Activated CD4-positive, CD25-positive, alpha-beta regulatory T cell treated with anti-CD3 and anti-CD28 coated beads, Interleukin-2, amount 50 U/mL, for 24 hours (primary cell): ENCODE results near the gene COL23A1.

Experiments used
- ATAC-seq, 2 donors: fragments of 150-1000 bp; cut with Tn5 transposase; one replicate each; pipeline ENCODE4 v1.10.0; 2021; ENCODE audit warnings: mild to moderate bottlenecking in 1 of 2, moderate library complexity in 1 of 2

The COL23A1 gene

DNA sequence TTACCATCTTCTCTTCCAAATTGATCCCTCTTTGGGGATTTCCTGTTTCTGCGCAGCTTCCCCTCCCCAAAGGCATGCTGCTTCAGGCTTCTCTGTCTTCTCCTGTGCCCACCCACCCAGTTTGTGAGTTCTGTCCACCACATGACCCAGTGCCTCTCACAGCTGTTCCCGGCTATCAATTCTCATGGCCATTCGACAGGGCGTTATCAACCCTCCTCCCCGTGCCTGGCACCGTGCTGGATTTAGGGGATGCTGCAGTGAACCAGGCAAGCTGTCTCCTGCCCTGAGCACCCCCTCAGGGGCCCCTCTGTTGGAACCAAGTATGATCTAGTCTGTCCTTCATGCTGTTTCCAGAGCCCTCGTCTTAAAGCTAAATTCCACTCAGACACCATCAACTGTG, 38.7 kb downstream of the COL23A1 start:
- ATAC-seq, result no peak

GRCh38 chr5:178551059-178551458, 39.1 kb downstream of the COL23A1 start:
- ATAC-seq, result no peak

- no peak for ATAC-seq
Measured at GRCh38 chr5:178548746-178549145, 41.4 kb downstream of the COL23A1 start.

DNA sequence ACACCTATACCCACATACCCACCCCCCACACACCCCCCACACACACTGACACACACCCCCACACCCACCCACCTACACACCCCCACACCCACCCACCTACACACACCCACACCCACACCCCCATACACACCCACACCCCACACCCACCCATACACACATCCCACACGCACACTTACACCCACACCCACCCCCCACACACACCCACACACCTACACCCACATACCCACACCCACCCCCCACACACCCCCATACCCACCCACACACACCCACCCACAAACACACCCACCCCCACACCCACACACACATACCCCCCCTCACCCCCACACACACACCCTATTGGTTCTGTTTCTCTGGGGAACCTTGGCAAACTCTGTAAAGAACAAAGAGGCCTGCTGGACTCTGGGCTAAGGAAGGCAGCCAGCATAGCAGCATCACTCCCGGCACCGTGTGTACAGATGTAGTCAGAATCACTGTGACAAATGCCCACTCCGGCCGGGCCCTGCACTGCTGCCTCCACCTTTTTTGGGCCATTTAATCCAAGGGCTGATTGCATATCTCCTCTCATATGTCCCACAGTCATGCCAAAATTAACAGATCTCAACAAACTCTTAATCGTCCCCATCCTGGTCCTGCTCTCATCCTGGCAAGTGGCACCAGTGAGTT, 42.3 kb downstream of the COL23A1 start:
- ATAC-seq, result no peak

DNA sequence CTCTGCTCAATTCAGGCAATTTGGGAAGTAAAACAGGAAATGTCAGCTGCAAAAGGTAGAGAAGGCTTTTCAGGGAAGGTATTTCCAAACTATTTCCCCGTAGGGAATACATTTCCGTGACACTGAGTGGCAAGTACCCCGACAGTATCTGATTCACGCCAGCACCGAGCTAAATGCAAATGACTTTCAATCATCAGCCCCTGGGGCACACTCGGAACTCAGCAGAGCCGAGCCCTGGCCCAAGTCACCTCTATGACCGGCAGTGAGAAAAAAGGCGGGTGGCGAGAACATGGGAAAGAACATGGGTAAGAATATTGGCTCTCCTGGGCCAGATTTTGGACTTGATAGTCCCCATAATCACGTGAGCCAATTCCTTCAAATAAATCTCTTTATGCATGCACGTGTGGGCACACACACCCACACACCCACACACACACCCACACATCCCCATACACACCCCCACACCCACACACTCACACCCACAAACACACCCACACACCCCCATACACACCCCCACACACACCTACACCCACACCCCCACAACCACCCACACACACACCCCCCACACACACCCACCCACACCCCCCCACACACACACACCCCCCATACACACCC, 43.0 kb downstream of the COL23A1 start:
- no peak for ATAC-seq

GRCh38 chr5:178546675-178547033, 43.5 kb downstream of the COL23A1 start:
- ATAC-seq, result no peak

DNA sequence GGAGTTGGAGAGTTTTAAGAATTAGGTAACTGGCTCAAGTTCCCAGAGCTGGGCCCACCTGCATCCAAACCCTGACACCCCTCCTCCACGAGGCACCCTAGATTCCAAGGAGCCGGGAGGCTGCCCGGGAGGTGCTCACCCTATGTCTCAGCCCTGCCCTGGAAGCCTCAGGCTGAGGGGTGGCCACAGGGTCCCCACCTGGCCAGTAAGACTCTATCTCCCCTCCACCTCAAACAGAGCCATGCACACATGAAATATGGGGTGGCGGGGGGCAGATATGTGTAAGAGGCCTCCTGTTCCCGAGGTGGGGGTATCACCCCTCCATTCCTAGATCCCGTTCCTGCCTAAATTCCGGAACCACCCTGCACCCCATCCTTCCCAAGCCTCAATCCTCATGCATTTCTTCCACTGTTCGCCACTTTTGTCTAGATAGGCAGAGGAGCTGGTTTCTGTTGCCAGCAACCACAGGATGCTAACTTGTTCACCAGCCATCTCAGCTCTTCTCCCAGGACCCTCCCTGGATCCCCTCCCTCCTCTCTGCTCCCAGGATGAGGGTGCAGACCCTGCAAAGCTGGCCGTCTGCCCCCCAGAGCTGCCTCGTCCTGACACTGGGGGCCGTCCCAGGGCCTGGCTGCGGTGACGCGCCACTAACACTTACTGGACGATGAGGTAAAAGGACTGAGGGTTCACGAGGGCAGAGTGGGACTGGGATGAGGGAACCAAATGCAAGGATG, 44.1 kb downstream of the COL23A1 start:
- ATAC-seq, result no peak

GRCh38 chr5:178545176-178545575, 45.0 kb downstream of the COL23A1 start:
- no peak for ATAC-seq

DNA sequence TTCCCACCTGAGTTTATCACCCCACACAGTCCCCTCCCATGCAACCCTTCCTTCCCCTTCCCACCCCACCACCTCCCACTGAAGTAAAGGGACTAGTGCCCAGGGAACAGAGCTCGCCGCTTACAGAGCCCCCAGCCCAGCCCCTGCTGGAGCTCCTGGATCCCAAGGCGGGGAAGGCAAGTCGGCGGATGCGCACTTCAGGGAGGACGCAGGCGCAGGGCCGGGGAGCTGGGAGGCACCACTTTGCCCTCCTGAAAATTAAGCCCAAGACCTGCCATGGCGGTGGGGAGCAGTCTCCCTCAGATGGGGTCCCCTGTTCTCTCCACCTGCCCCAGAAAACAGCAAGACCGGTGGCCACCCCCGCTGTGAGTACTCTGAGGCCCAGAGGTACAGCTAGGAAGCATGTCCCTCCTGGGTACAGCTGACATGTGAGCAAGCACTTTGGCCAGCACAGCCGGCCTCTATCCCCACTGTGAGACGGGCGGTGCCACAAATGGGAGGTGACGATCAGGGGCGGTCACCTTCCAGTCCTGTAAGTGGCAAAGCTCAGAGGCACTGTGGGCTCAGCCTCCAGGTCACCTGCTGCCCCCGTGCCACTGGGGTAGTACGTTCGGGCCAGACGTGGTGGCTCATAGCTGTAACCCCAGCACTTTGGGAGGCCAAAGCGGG, 45.9 kb downstream of the COL23A1 start:
- ATAC-seq, result no peak

DNA sequence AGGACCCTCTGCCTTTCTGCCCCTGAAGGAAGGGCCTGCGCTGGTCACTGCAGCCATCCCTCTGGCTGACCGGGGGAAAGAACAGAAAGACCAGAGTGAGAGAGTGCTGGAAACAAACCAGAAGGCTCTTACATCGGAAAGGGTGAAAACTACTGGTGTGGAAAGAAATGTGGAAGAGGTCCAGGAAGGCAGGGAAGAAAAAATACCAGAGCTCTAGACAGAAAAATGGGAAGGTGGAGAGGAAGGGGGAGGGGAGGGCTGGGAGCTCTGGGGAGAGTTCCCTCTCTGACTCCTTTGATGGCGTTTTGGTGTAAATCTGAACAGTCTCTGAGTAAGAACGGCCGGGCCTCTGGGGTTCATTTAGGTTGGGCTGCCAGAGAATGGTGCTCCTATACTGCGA, 47.7 kb downstream of the COL23A1 start:
- no peak for ATAC-seq

- no peak for ATAC-seq
Measured at GRCh38 chr5:178540526-178540925, 49.7 kb downstream of the COL23A1 start.

DNA sequence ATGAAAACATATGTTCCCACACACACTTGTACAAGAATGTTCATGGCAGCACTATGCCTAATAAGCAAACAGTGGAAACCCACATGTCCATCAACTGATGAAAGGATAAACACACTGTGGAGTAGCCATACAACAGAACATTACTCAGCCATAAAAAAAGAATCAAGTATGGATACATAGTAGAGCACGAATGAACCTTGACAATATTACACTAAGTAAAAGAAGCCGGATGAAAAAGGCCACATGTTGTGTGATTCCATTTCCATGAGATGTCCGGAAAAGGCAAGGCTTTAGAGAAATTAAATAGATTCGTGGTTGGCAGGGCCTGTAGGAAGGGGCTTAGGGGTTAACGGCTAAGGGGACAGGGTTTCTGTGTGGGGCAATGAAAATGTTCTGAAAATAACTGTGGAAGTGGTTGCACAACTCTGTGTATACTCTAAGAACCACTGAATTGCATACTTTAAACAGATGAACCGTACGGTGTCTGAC, 51.4 kb downstream of the COL23A1 start:
- ATAC-seq, result no peak

DNA sequence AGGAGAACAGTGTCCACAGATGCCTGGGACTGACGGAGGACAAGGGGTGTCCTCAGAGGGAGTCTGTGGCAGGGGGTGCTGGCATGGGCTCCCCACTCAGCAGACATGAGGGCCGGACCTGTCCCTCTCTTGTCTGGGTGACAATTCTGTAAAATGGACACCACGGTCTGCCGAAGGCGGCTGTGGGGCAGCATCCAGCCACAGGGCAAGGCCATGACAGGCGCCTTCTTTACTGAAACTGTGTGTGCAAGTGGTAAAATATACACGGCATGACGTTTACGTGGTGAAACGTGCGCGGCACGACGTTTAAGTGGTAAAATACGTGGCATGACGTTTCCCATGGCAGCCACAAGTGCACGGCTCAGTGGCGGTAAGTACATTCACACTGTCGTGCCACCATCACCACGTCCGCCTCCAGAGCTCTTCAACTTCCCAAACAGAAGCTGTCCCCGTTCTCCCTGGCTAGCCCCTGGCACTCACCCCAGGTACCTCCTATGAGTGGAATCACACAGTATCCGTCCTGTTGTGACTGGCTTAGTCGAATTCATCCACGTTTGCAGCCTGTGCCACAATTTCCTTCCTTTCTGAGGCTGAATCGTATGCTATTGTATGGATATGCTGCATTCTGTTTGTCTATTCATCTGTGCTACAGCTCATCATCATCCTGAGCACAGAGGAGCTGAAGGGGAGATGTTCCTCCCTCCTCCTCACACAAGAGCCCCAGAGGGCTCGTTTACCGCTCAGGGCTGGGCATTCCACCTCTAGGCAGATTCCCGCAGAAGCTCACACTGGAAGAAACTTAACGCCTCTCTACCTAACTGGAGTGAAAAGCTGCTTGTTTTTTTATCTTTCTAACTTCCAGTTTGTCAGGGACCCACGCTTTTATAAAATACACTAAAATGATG, 52.5 kb downstream of the COL23A1 start:
- ATAC-seq, result no peak

- no peak for ATAC-seq
Measured at GRCh38 chr5:178536541-178537466, 53.4 kb downstream of the COL23A1 start.

- no peak for ATAC-seq
Measured at GRCh38 chr5:178535299-178536175, 54.7 kb downstream of the COL23A1 start.

- ATAC-seq, result no peak
Measured at GRCh38 chr5:178533136-178533535, 57.1 kb downstream of the COL23A1 start.

- ATAC-seq, result no peak
Measured at GRCh38 chr5:178532666-178533065, 57.5 kb downstream of the COL23A1 start.

DNA sequence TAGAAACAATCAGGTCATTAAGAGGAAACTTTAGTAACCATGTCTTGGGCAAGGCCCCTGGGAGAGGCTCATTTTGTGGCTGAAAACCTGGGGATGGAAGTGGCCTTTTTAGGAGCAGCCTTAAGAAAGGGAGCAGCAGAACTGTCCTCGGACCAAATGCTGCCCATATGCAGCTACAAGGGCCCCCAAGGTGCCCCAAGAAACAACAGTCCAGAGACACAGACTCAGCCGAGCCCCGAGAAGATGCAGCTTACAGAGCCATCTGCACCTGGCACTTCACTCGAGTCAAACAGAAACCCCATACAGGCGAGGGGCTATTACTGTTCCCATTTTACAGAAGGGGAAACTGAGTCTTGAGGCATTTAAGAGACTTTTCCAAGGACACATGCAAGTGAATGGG, 58.0 kb downstream of the COL23A1 start:
- no peak for ATAC-seq

DNA sequence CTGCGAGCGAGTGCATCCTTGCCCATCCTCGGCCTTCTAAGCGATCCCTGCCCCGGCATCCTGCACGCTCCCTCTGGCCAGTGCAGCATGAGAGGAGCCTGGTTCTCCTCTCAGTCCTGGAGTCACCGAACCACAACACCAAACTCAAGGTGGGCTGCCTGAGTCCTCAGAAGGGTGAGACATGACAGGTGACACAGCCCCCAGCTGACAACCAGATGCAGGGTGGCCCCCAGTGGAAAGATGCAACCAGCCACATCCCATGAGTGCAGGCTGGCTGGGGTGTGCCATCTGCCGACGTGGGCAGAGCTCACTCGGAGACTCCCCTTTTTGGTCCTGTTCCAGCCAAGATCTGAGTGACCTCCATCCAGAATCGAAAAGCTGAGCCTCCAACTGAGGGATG, 58.4 kb downstream of the COL23A1 start:
- no peak for ATAC-seq

DNA sequence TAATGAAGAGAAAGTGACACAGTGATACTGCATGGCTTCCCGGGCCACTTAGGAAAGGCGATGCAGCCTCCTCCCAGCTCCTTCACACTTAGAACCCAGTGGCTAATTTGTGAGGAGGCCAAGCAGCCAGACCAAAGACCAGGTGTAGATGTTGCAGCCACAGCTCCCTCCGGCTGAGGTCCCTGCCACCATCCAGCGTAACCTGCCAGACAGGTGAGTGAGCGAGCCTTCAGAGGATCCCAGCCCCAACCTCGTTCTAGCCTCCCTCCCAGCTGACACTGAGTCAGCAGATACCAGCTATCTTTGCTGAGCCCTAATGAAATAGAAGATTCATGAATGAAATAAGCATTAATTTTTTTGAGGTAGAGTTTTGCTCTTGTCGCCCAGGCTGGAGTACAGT, 59.7 kb downstream of the COL23A1 start:
- ATAC-seq, result no peak
